ENCODE results near the gene BCOR. TPM values are rescaled to one million over a fixed set of nuclear protein-coding genes. Genes with fewer than 3 reads are reported as not detected.
A peak's percentile ranks its signal among the peaks of the same experiment; 100 is the strongest.

The BCOR gene
- total RNA-seq, 1 experiment from 2014 or later = 7.5 TPM

DNA sequence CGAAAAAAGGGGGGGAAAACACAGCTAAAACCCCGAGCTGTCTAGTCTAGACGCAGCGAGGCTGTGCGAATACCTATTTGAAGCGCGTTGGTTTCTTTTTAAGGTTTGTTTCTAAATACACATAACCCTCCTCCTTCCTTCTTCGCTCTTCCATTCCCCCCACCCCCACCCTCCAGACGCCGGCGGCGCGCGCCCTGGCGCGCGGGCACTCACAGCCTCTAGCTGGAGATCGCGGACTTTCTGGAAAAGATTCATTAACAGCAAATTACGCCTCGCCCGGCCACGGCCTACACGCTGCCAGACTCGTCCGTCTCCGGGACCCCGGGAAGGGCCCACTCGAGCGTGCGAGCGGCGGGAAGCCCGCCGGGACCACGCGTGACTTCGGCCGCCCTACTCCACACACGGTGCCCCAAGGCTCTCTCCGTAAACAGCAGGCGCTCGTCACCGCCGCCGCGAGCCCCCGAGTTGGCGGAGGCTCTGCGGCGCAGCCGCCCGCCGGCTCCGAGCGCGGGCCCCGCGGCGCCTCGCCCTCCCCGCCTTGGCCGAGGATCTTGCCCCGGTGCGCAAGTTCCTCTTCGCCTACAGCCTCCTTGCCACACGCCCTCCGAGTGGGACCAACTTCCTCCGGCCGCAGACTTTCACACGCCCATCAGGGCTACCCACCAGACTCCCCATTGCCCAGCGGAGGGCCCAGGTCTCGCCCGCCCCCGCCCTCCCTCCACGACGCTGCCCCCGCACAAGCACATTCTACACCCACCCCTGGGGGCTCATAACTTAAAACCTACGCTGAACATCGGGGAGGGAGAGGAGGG is 2.0 kb downstream of the BCOR start:
- BruUV-seq (replicated peaks) = no TSS peak
- H3K9me3 Mint-ChIP-seq (ENCODE audit: unreplicated experiment) = no peaks in the 10 kb centered on the region
- no peaks in the 10 kb centered on the region for H3K36me3 Mint-ChIP-seq (ENCODE audit: insufficient read depth, unreplicated experiment)
- H3K4me1 Mint-ChIP-seq (ENCODE audit: insufficient read depth, unreplicated experiment) = no peaks in the 10 kb centered on the region
- TF ChIP-seq, protein P1, sequence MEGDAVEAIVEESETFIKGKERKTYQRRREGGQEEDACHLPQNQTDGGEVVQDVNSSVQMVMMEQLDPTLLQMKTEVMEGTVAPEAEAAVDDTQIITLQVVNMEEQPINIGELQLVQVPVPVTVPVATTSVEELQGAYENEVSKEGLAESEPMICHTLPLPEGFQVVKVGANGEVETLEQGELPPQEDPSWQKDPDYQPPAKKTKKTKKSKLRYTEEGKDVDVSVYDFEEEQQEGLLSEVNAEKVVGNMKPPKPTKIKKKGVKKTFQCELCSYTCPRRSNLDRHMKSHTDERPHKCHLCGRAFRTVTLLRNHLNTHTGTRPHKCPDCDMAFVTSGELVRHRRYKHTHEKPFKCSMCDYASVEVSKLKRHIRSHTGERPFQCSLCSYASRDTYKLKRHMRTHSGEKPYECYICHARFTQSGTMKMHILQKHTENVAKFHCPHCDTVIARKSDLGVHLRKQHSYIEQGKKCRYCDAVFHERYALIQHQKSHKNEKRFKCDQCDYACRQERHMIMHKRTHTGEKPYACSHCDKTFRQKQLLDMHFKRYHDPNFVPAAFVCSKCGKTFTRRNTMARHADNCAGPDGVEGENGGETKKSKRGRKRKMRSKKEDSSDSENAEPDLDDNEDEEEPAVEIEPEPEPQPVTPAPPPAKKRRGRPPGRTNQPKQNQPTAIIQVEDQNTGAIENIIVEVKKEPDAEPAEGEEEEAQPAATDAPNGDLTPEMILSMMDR (IDR thresholded peaks at IDR 0.05; ENCODE audit: unreplicated experiment) = no peak
- peak overlapping the region; percentile 39 for H3K27ac Mint-ChIP-seq (ENCODE audit: low read depth, unreplicated experiment)
- POLR2A ChIA-PET = interaction anchor here (0.9 to 3.5 kb wide), 7 partner anchors 9 to 120 kb away, joined by 3 to 23 read pairs (median 14); no protein-coding TSS in a partner anchor
- DNase-seq (ENCODE audit: unreplicated experiment) = peak; percentile 33
- intact Hi-C loops (cut with micrococcal nuclease) = loop anchor here (5.0 to 10.0 kb wide), 5 partner anchors 57 to 361 kb away; no protein-coding TSS in a partner anchor
- CTCF ChIA-PET = interaction anchor here (1.3 kb wide), 1 partner anchor 835 kb away, joined by 4 read pairs; no protein-coding TSS in a partner anchor
- peak overlapping the region; percentile 80 for H3K4me3 Mint-ChIP-seq (ENCODE audit: unreplicated experiment)
- peaks cover 8% of the 10 kb centered on the region for H3K27me3 Mint-ChIP-seq (ENCODE audit: insufficient read depth, unreplicated experiment)

DNA sequence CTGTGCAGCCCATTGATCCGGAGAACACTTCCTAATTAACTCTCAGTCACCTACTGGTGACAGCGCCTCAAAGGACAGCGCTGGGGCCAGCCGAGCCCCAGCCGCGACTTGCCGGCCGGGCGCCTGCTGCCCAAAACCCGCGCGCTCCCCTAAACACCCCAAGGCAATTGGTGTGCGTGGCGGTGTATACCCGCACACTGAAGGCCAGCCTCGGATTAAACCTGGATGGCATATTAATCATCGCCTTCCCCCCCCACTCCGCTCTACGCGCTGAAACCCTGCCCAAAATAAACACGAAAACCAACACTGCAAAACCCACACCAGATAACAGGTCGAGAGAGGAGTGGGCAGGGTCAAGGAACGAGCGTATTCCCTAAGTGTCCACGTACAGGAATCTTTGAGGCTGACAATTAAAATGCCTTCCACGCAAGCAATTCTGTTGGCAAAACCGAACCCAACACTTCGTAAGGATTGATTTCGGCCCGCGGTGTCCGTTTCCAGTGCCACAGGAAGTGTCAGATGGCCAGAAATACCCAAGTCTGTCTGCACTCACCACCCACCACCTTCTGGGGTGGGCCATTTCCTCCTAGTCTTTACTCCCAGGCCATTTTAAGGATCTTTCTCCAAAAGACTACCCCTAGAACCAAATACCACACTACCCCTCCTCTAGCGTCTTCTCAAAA is 2.7 kb downstream of the BCOR start:
- intact Hi-C loops (cut with micrococcal nuclease) = loop anchor here (5.0 to 10.0 kb wide), 5 partner anchors 57 to 360 kb away; no protein-coding TSS in a partner anchor
- Mint-ChIP-seq H3K4me3 (ENCODE audit: unreplicated experiment) (peak overlapping the region; percentile 80), H3K9me3 (ENCODE audit: unreplicated experiment) (no peaks in the 10 kb centered on the region), H3K36me3 (ENCODE audit: insufficient read depth, unreplicated experiment) (no peaks in the 10 kb centered on the region), H3K27ac (ENCODE audit: low read depth, unreplicated experiment) (peak overlapping the region; percentile 39), H3K27me3 (ENCODE audit: insufficient read depth, unreplicated experiment) (peaks cover 8% of the 10 kb centered on the region), H3K4me1 (ENCODE audit: insufficient read depth, unreplicated experiment) (no peaks in the 10 kb centered on the region)
- TF ChIP-seq, protein P1 (IDR thresholded peaks at IDR 0.05; ENCODE audit: unreplicated experiment) = no peak
- CTCF ChIA-PET = interaction anchor here (1.3 kb wide), 1 partner anchor 835 kb away, joined by 4 read pairs; no protein-coding TSS in a partner anchor
- BruUV-seq (replicated peaks) = no TSS peak
- no peak for DNase-seq (ENCODE audit: unreplicated experiment)
- POLR2A ChIA-PET = interaction anchor here (0.9 to 3.5 kb wide), 7 partner anchors 10 to 119 kb away, joined by 3 to 23 read pairs (median 14); no protein-coding TSS in a partner anchor

DNA sequence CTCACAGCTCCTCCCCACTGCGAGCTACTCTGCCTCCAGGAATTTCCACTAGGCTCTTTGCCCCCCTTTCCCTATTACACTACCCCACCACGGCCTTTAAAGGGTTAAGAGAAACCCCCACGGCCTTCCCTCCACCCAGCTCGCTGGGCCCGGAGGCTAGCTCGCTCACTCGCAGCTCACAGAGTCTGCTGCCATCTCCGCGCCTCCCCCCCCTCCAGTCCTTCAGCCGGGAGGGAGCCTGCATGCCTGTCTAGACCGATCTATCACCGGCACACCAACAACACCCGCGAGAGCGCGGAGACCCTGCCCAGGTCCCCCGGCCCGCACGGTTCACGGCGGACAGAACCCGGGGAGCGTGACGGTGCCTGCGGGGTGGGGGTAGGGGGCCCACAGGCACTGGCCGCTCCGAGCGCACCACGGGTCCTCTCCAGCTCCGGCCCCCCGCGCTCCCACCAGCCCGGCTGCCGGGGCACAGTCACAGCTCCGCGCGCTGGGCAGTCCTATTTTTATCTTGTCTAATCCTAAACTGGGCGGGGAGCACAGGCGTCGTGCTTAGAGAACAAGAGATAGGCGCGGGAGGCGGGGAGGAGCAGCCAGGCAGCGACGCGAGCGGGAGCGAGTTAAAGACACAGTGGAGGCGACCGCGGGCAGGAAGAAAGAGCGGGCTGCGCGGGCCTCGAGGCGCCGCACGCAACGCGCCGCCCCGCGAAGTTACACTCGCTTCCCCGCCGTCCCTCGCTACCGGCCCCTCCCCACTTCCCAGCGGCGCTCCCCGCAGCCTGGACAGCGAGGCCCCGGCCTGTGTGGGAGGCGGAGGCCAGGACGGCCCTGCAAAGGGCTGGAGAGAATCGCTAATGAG is 3.5 kb downstream of the BCOR start:
- peaks cover 8% of the 10 kb centered on the region for H3K27me3 Mint-ChIP-seq (ENCODE audit: insufficient read depth, unreplicated experiment)
- no peaks in the 10 kb centered on the region for H3K9me3 Mint-ChIP-seq (ENCODE audit: unreplicated experiment)
- BruUV-seq (replicated peaks) = no TSS peak
- no peaks in the 10 kb centered on the region for H3K4me1 Mint-ChIP-seq (ENCODE audit: insufficient read depth, unreplicated experiment)
- CTCF ChIA-PET = interaction anchor here (1.3 kb wide), 1 partner anchor 834 kb away, joined by 4 read pairs; no protein-coding TSS in a partner anchor
- peak overlapping the region; percentile 80 for H3K4me3 Mint-ChIP-seq (ENCODE audit: unreplicated experiment)
- H3K36me3 Mint-ChIP-seq (ENCODE audit: insufficient read depth, unreplicated experiment) = no peaks in the 10 kb centered on the region
- intact Hi-C loops (cut with micrococcal nuclease) = loop anchor here (10.0 kb wide), 2 partner anchors 189 to 359 kb away; no protein-coding TSS in a partner anchor
- no peak overlapping the region for H3K27ac Mint-ChIP-seq (ENCODE audit: low read depth, unreplicated experiment)
- POLR2A ChIA-PET = interaction anchor here (0.5 to 3.5 kb wide), 6 partner anchors 9 to 1399 kb away, joined by 3 to 23 read pairs (median 6); no protein-coding TSS in a partner anchor
- TF ChIP-seq, protein P1 (IDR thresholded peaks at IDR 0.05; ENCODE audit: unreplicated experiment) = no peak
- peak; percentile 37 for DNase-seq (ENCODE audit: unreplicated experiment)
